ENCODE results near the gene ST7L.
A peak's percentile ranks its signal among the peaks of the same experiment; 100 is the strongest.

The ST7L gene

GRCh38 chr1:112516141-112516540 lies 102.8 kb downstream of the ST7L start:
- no peak for DNase-seq (ENCODE audit: low read depth, low spot score)

- DNase-seq (ENCODE audit: low read depth, low spot score) = peak; percentile 63
Measured at GRCh38 chr1:112515311-112516009, 103.5 kb downstream of the ST7L start.

GRCh38 chr1:112514901-112515300 lies 104.0 kb downstream of the ST7L start:
- no peak for DNase-seq (ENCODE audit: low read depth, low spot score)

- no peak for DNase-seq (ENCODE audit: low read depth, low spot score)
Measured at GRCh38 chr1:112513112-112513870, 105.7 kb downstream of the ST7L start.

- no peak for DNase-seq (ENCODE audit: low read depth, low spot score)
Measured at GRCh38 chr1:112511897-112512296, 107.0 kb downstream of the ST7L start.

GRCh38 chr1:112510340-112510739 lies 108.6 kb downstream of the ST7L start:
- no peak for DNase-seq (ENCODE audit: low read depth, low spot score)

GRCh38 chr1:112509660-112510178 lies 109.2 kb downstream of the ST7L start:
- DNase-seq (ENCODE audit: low read depth, low spot score) = no peak

- DNase-seq (ENCODE audit: low read depth, low spot score) = peak; percentile 65
Measured at GRCh38 chr1:112509005-112509659, 109.8 kb downstream of the ST7L start.

- DNase-seq (ENCODE audit: low read depth, low spot score) = no peak
Measured at GRCh38 chr1:112508278-112509004, 110.5 kb downstream of the ST7L start, which contains the start of gene WNT2B. Gene WNT2B (plus strand): TSS chr1:112508965. CDS start chr1:112509263, 298 bp downstream.

- no peak for DNase-seq (ENCODE audit: low read depth, low spot score)
Measured at GRCh38 chr1:112507921-112508277, 111.0 kb downstream of the ST7L start.

- no peak for DNase-seq (ENCODE audit: low read depth, low spot score)
Measured at GRCh38 chr1:112507336-112507735, 111.6 kb downstream of the ST7L start.

GRCh38 chr1:112506731-112507130 lies 112.2 kb downstream of the ST7L start:
- DNase-seq (ENCODE audit: low read depth, low spot score) = no peak

- no peak for DNase-seq (ENCODE audit: low read depth, low spot score)
Measured at GRCh38 chr1:112506306-112506705, 112.6 kb downstream of the ST7L start.

GRCh38 chr1:112505878-112506277 lies 113.1 kb downstream of the ST7L start:
- no peak for DNase-seq (ENCODE audit: low read depth, low spot score)

GRCh38 chr1:112505400-112505785 lies 113.5 kb downstream of the ST7L start:
- DNase-seq (ENCODE audit: low read depth, low spot score) = no peak

GRCh38 chr1:112504661-112505399 lies 114.1 kb downstream of the ST7L start:
- no peak for DNase-seq (ENCODE audit: low read depth, low spot score)

- no peak for DNase-seq (ENCODE audit: low read depth, low spot score)
Measured at GRCh38 chr1:112504001-112504660, 114.8 kb downstream of the ST7L start.

- no peak for DNase-seq (ENCODE audit: low read depth, low spot score)
Measured at GRCh38 chr1:112502826-112503225, 116.1 kb downstream of the ST7L start.

- DNase-seq (ENCODE audit: low read depth, low spot score) = peak; percentile 61
Measured at GRCh38 chr1:112501810-112502641, 116.9 kb downstream of the ST7L start.

GRCh38 chr1:112496290-112496689 lies 122.7 kb downstream of the ST7L start:
- DNase-seq (ENCODE audit: low read depth, low spot score) = no peak
